HG02884 (cell line): ENCODE data around the gene TBC1D14.
"Not testable (repeated sequence)": the region's sequence is repeated elsewhere in the genome, so short reads cannot be mapped to it uniquely, and the experiment has no call there.

ENCODE experiments used
- ATAC-seq: cut with Tn5 transposase; IDR thresholded peaks from one replicate; pipeline ENCODE4 v1.9.1; 2021; ENCODE audit warnings: mild to moderate bottlenecking, moderate library complexity; ENCODE audit not compliant: unreplicated experiment

Gene TBC1D14

GRCh38 chr4:6890358-6890757 lies 19.3 kb upstream of the TBC1D14 start:
- ATAC-seq, result no peak

- not testable (repeated sequence) for ATAC-seq
Measured at GRCh38 chr4:6890971-6891370, 18.7 kb upstream of the TBC1D14 start.

- ATAC-seq, result peak; percentile 17
Measured at GRCh38 chr4:6891436-6892170, 18.0 kb upstream of the TBC1D14 start.

GRCh38 chr4:6892190-6892908 lies 17.3 kb upstream of the TBC1D14 start:
- ATAC-seq, result peak; percentile 48

GRCh38 chr4:6892909-6893202 lies 16.8 kb upstream of the TBC1D14 start:
- no peak for ATAC-seq

- ATAC-seq, result no peak
Measured at GRCh38 chr4:6893449-6894085, 16.1 kb upstream of the TBC1D14 start.

GRCh38 chr4:6894086-6894478 lies 15.5 kb upstream of the TBC1D14 start:
- ATAC-seq, result no peak

- no peak for ATAC-seq
Measured at GRCh38 chr4:6894528-6895498, 14.8 kb upstream of the TBC1D14 start.

GRCh38 chr4:6896035-6896434 lies 13.6 kb upstream of the TBC1D14 start:
- no peak for ATAC-seq

GRCh38 chr4:6898763-6899162 lies 10.9 kb upstream of the TBC1D14 start:
- ATAC-seq, result no peak

- ATAC-seq, result no peak
Measured at GRCh38 chr4:6900181-6900812, 9.3 kb upstream of the TBC1D14 start.

- ATAC-seq, result no peak
Measured at GRCh38 chr4:6900956-6901355, 8.7 kb upstream of the TBC1D14 start.

- ATAC-seq, result no peak
Measured at GRCh38 chr4:6901669-6902317, 7.8 kb upstream of the TBC1D14 start.

- ATAC-seq, result no peak
Measured at GRCh38 chr4:6902318-6903042, 7.1 kb upstream of the TBC1D14 start.

- no peak for ATAC-seq
Measured at GRCh38 chr4:6905516-6906445, 3.8 kb upstream of the TBC1D14 start.

GRCh38 chr4:6906486-6906885 lies 3.1 kb upstream of the TBC1D14 start:
- not testable (repeated sequence) for ATAC-seq

GRCh38 chr4:6907658-6908191 lies 1.9 kb upstream of the TBC1D14 start:
- no peak for ATAC-seq
